ENCODE measurements around the gene USP19.

Gene USP19

GRCh38 chr3:49120438-49121131 is at the start of gene USP19:
Gene USP19 (minus strand): TSS chr3:49120823. CDS start chr3:49119145, 1,678 bp downstream.
- peak; percentile 94 for DNase-seq (ENCODE audit: low spot score)

GRCh38 chr3:49166752-49167556 is 46.3 kb upstream of the USP19 start:
- DNase-seq (ENCODE audit: low spot score): no peak

- peak; percentile 81 for DNase-seq (ENCODE audit: low spot score)
These were observed 45.4 kb upstream of the USP19 start, which contains the start of gene CCDC71 for GRCh38 chr3:49165771-49166751. Gene CCDC71 (minus strand): TSS chr3:49166331. CDS start chr3:49164208, 2,123 bp downstream.

- no peak for DNase-seq (ENCODE audit: low spot score)
These were observed 44.5 kb upstream of the USP19 start for GRCh38 chr3:49164983-49165720.

- DNase-seq (ENCODE audit: low spot score): no peak
These were observed 43.0 kb upstream of the USP19 start for GRCh38 chr3:49163609-49164008.

- no peak for DNase-seq (ENCODE audit: low spot score)
These were observed 42.3 kb upstream of the USP19 start for GRCh38 chr3:49162751-49163419.

- DNase-seq (ENCODE audit: low spot score): peak; percentile 17
These were observed 41.3 kb upstream of the USP19 start for GRCh38 chr3:49161808-49162530.

GRCh38 chr3:49161197-49161596 is 40.6 kb upstream of the USP19 start:
- DNase-seq (ENCODE audit: low spot score): no peak

GRCh38 chr3:49158792-49159191 is 38.2 kb upstream of the USP19 start:
- DNase-seq (ENCODE audit: low spot score): no peak

GRCh38 chr3:49158103-49158709 is 37.6 kb upstream of the USP19 start:
- DNase-seq (ENCODE audit: low spot score): peak; percentile 64

GRCh38 chr3:49157289-49157688 is 36.7 kb upstream of the USP19 start:
- no peak for DNase-seq (ENCODE audit: low spot score)

GRCh38 chr3:49153349-49153912 is 32.8 kb upstream of the USP19 start:
- no peak for DNase-seq (ENCODE audit: low spot score)

- DNase-seq (ENCODE audit: low spot score): no peak
These were observed 31.0 kb upstream of the USP19 start for GRCh38 chr3:49151610-49152009.

- DNase-seq (ENCODE audit: low spot score): no peak
These were observed 27.5 kb upstream of the USP19 start for GRCh38 chr3:49148159-49148558.

- no peak for DNase-seq (ENCODE audit: low spot score)
These were observed 19.5 kb upstream of the USP19 start for GRCh38 chr3:49140080-49140479.

- no peak for DNase-seq (ENCODE audit: low spot score)
These were observed 14.9 kb upstream of the USP19 start for GRCh38 chr3:49135499-49135898.

- DNase-seq (ENCODE audit: low spot score): no peak
These were observed 14.0 kb upstream of the USP19 start for GRCh38 chr3:49134471-49135265.

- no peak for DNase-seq (ENCODE audit: low spot score)
These were observed 12.8 kb upstream of the USP19 start for GRCh38 chr3:49133226-49133951.
